GM18502 (cell line): ENCODE measurements around the gene F7.
"Not testable (repeated sequence)": the region's sequence is repeated elsewhere in the genome, so short reads cannot be mapped to it uniquely, and the experiment has no call there.

Source experiments
- ATAC-seq: cut with Tn5 transposase; IDR thresholded peaks from one replicate; pipeline ENCODE4 v1.9.1; 2021; ENCODE audit warnings: mild to moderate bottlenecking; ENCODE audit not compliant: unreplicated experiment, poor library complexity

The F7 gene

GRCh38 chr13:113069861-113070805 is 35.5 kb upstream of the F7 start:
- ATAC-seq, result no peak

- ATAC-seq, result no peak
Measured at GRCh38 chr13:113070855-113071254, 34.7 kb upstream of the F7 start.

- ATAC-seq, result no peak
Measured at GRCh38 chr13:113072376-113072775, 33.2 kb upstream of the F7 start.

- ATAC-seq, result no peak
Measured at GRCh38 chr13:113073942-113074341, 31.6 kb upstream of the F7 start.

GRCh38 chr13:113074401-113074800 is 31.2 kb upstream of the F7 start:
- no peak for ATAC-seq

GRCh38 chr13:113074876-113075275 is 30.7 kb upstream of the F7 start:
- ATAC-seq, result no peak

- no peak for ATAC-seq
Measured at GRCh38 chr13:113075711-113076110, 29.9 kb upstream of the F7 start.

- no peak for ATAC-seq
Measured at GRCh38 chr13:113076681-113077401, 28.8 kb upstream of the F7 start.

GRCh38 chr13:113077566-113077952 is 28.0 kb upstream of the F7 start:
- no peak for ATAC-seq

GRCh38 chr13:113077953-113078901 is 27.4 kb upstream of the F7 start:
- no peak for ATAC-seq

- no peak for ATAC-seq
Measured at GRCh38 chr13:113078902-113079780, 26.4 kb upstream of the F7 start.

GRCh38 chr13:113079781-113080080 is 25.9 kb upstream of the F7 start:
- not testable (repeated sequence) for ATAC-seq

- no peak for ATAC-seq
Measured at GRCh38 chr13:113080361-113080831, 25.2 kb upstream of the F7 start.

- no peak for ATAC-seq
Measured at GRCh38 chr13:113080901-113081521, 24.6 kb upstream of the F7 start.

GRCh38 chr13:113082198-113083021 is 23.2 kb upstream of the F7 start:
- ATAC-seq, result no peak

GRCh38 chr13:113083022-113083373 is 22.6 kb upstream of the F7 start:
- ATAC-seq, result no peak

GRCh38 chr13:113083402-113084061 is 22.1 kb upstream of the F7 start:
- no peak for ATAC-seq
